NCI-H1694 treated with DMSO at 0.1 percent for 48 hours (cell line): ENCODE results near the gene CD3E.

ENCODE experiments used
- DNase-seq: peaks from one replicate; lab custom pipeline; 2025; lab: John Stamatoyannopoulos, UW

Gene CD3E

GRCh38 chr11:118304568-118305248, at the start of gene CD3E:
Gene CD3E, plus strand, starts transcription at chr11:118304730. Its CDS starts 223 bp downstream, at chr11:118304953.
- no peak for DNase-seq

- DNase-seq = no peak
Observed at GRCh38 chr11:118258410-118258809, 46.1 kb upstream of the CD3E start.

- DNase-seq = no peak
Observed at GRCh38 chr11:118259138-118259537, 45.4 kb upstream of the CD3E start.

- no peak for DNase-seq
Observed at GRCh38 chr11:118260353-118260752, 44.2 kb upstream of the CD3E start.

- DNase-seq = no peak
Observed at GRCh38 chr11:118263112-118263511, 41.4 kb upstream of the CD3E start.

- DNase-seq = no peak
Observed at GRCh38 chr11:118263695-118264568, 40.6 kb upstream of the CD3E start, which contains the start of gene MPZL2. Gene MPZL2, minus strand, starts transcription at chr11:118264297. Its CDS starts 144 bp downstream, at chr11:118264153.

- DNase-seq = no peak
Observed at GRCh38 chr11:118264569-118265465, 39.7 kb upstream of the CD3E start.

GRCh38 chr11:118265954-118266353, 38.6 kb upstream of the CD3E start:
- no peak for DNase-seq

- no peak for DNase-seq
Observed at GRCh38 chr11:118267486-118267885, 37.0 kb upstream of the CD3E start.

GRCh38 chr11:118272001-118272400, 32.5 kb upstream of the CD3E start:
- no peak for DNase-seq

- DNase-seq = no peak
Observed at GRCh38 chr11:118274186-118274585, 30.3 kb upstream of the CD3E start.

GRCh38 chr11:118275176-118275575, 29.4 kb upstream of the CD3E start:
- no peak for DNase-seq

GRCh38 chr11:118276422-118276821, 28.1 kb upstream of the CD3E start:
- DNase-seq = no peak

- no peak for DNase-seq
Observed at GRCh38 chr11:118277312-118277711, 27.2 kb upstream of the CD3E start.

- DNase-seq = no peak
Observed at GRCh38 chr11:118281284-118281683, 23.2 kb upstream of the CD3E start.

GRCh38 chr11:118282606-118283005, 21.9 kb upstream of the CD3E start:
- no peak for DNase-seq

- DNase-seq = no peak
Observed at GRCh38 chr11:118283037-118283636, 21.4 kb upstream of the CD3E start.

- DNase-seq = no peak
Observed at GRCh38 chr11:118283756-118284350, 20.7 kb upstream of the CD3E start.

GRCh38 chr11:118286545-118286944, 18.0 kb upstream of the CD3E start:
- DNase-seq = no peak

- no peak for DNase-seq
Observed at GRCh38 chr11:118287006-118287405, 17.5 kb upstream of the CD3E start.

- no peak for DNase-seq
Observed at GRCh38 chr11:118289401-118289800, 15.1 kb upstream of the CD3E start.
